GM18507 (cell line): ENCODE data around the gene FSIP1.

Experiments used
- DNase-seq: peaks from one replicate; pipeline ENCODE4 v3.0.0; 2011; ENCODE audit warnings: low read depth; ENCODE audit not compliant: insufficient read length; ENCODE audit errors: extremely low spot score
- FAIRE-seq: peaks from 2 replicates; lab custom pipeline; 2011; peaks lifted over from hg19 to GRCh38; lab: Jason Lieb, UNC

Gene FSIP1

DNA sequence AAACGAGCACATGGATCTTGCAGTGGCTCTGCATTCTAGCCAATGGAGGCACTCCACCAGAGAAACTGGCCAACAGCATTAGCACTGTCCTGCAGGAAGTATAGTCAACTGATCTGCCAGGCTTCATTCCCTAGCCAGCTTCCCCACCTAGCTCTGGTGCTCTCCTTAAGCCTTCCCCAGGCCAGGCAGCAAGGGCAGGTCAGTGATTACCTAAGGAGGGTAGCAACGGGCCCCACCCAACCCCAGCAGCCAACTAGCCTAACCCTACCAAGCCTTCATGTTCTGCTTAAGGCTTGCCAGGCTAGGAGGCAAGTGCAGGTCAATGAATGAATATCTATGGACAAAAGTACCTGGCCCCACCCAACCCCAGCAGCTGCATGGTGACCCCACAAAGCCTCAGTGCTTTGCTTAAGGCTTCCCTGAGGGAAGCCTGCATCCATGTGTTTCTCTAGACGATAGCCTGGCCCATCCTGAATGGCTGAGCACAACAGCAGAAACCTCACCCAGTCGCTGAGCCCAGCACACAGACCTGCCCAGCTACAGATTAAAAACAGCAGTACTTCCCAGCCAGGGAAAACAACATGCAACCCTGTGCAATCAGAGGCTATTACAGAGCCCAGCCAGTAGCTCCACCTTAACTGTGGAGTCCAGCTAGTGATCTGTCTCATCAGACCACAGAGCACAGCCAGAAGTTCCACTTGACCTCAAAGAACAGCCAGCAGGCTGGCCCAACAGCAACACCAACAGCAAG lies 173.3 kb downstream of the FSIP1 start:
- no peak for DNase-seq
- no peak for FAIRE-seq

- FAIRE-seq (no peak), DNase-seq (no peak)
Measured at GRCh38 chr15:39608185-39609139, 174.2 kb downstream of the FSIP1 start.

DNA sequence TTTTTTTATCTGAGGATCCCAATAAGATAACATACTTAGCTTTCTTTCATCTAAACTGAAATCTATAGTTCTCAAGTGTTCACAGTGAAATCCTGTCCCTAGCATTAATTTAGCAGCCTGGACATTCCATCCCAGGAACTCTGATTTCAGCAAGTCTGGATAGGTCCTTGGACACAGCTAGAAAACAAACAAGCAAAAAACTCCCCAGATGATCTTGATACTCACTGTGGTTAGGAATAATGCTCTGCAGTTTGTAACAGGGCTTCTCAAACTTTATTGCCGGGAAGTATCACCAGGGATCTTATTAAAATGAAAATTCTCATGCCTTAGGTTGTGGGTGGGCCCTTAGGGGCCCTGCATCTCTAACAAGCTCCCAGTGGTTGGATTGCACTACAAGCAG lies 177.5 kb downstream of the FSIP1 start:
- FAIRE-seq: no peak

DNA sequence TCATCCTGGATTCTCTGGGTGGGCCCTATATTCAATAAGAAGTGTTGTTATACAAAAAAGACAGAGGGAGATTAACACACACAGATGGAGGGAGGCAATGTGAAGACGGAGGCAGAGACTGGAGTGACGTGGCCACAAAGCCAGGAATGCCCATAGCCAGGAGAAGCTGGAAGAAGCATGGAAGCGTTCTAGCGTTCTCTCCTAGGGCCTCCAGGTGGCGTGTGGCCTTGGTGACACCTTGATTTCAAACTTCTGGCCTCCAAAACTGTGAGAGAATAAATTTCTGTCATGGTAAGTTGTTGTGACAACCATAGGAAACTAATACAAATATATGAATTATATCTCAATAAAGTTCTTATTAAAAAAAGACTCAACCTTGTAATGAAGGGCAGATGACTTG lies 180.5 kb downstream of the FSIP1 start:
- DNase-seq: no peak
- FAIRE-seq: no peak

More for the DNA sequence above, 177.5 kb downstream of the FSIP1 start:
- no peak for DNase-seq

DNA sequence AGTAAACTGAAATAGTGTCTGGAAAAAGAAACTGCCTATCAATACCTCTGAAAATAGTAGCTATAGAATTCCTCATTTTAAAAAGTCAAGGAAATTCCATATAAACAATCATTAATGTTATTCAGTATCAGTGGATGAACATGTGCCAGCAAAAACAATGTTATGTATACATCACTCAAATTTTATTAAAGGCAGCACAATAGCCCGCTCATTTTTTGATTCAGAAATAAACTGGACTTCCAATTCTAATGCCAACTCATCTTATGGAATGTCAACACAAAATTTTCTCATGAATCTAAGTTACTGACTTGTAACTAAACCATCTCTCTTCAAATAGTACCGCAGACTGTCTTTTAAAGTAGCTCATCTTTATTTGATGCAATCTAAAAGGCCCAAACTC lies 182.8 kb downstream of the FSIP1 start:
- FAIRE-seq: no peak

GRCh38 chr15:39598958-39599845 lies 183.4 kb downstream of the FSIP1 start:
- FAIRE-seq (no peak), DNase-seq (no peak)

More for the DNA sequence above, 182.8 kb downstream of the FSIP1 start:
- DNase-seq: no peak

DNA sequence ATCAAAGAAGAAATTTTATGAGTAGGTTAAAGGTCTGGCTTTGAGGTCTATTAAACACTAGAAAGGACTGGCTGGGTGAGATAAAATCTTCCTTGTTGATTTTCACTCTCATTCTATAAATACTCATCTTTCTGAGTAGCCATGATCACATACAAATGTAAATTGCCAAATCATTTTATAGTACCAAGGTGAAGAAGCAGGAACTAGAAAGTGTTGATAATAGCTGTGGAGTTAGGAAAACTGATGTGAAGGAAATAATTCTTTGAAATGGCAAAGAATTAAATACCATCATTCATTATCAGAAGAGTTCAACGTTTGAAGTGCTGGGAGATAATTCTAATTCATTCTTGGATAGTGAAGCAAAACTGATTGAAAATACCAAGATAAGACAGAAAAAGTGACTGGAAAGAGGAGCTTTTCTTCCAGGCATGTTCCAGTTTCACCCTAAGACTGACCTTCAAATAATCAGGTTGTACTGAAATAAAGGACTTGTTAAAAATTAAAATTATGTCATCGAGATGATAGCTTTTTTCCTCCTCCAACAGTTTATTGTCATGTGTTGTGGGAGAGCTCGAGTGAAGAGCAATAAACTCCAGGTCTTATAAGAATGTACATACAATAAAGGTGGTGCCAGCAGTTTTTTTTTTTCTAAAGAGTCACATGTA lies 184.3 kb downstream of the FSIP1 start:
- no peak for DNase-seq
- FAIRE-seq: no peak

- FAIRE-seq (no peak), DNase-seq (no peak)
Measured at GRCh38 chr15:39597751-39598185, 184.9 kb downstream of the FSIP1 start.

DNA sequence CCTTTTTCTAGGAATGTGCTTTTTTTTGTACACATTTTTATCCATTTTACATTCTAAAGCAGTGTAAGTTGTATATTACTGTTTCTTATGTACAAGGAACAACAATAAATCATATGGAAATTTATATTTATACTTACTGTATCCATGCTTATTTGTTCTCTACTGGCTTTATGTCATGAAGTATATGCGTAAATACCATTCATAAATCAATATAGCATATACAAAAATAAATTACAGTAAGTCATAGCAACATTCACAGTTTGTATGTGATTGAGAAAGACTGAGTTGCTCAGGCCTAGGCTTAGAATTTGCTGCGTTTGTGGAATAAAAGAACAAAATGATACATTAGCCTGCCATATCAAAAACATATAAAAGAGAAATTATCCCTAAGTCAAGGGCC lies 185.3 kb downstream of the FSIP1 start:
- DNase-seq (no peak), FAIRE-seq (no peak)

- DNase-seq (no peak), FAIRE-seq (no peak)
Measured at GRCh38 chr15:39596358-39597051, 186.1 kb downstream of the FSIP1 start.

- DNase-seq: no peak
- no peak for FAIRE-seq
Measured at GRCh38 chr15:39595338-39596221, 187.1 kb downstream of the FSIP1 start.

DNA sequence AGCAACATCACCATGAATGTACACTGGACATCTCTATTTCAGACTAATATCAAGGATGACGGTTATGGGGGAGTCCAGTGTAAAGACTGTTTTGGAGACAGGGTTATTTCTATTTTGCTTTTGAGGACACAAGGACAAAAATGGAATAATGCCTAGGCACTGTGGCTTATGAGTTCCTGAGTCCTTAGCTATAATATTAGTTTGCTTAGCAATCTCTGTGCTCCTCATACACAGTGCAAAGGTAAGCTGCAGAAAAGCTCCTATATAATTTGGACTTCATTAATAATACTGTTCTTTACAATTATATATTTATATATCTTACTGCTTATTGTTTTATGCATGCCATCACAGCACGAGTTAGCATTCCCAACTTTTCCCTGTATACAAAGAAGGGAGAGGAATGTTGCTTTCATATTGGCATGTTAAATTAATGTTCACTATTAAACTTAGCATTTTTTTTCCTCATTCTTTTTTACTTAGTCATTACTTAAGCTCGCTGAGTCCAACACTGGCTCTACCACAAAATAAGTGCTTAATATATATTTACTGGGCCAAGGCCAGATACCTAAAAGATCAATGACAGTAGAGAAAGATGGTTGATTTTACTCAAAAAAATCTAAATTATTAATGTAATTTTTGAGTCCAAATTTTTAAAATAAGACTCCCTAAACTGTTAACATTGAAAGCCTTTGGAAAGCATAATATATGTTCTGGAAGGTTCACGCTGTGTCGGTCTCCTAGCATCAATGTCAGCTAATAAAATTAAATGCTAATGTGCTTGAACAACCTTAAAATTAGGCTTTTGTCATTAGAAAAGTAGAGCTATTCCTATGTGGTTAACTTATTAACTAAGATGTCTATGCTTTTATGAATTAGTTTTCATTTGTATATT lies 187.9 kb downstream of the FSIP1 start:
- DNase-seq: no peak
- FAIRE-seq: no peak

GRCh38 chr15:39593656-39594445 lies 188.8 kb downstream of the FSIP1 start:
- DNase-seq: no peak
- FAIRE-seq: no peak

DNA sequence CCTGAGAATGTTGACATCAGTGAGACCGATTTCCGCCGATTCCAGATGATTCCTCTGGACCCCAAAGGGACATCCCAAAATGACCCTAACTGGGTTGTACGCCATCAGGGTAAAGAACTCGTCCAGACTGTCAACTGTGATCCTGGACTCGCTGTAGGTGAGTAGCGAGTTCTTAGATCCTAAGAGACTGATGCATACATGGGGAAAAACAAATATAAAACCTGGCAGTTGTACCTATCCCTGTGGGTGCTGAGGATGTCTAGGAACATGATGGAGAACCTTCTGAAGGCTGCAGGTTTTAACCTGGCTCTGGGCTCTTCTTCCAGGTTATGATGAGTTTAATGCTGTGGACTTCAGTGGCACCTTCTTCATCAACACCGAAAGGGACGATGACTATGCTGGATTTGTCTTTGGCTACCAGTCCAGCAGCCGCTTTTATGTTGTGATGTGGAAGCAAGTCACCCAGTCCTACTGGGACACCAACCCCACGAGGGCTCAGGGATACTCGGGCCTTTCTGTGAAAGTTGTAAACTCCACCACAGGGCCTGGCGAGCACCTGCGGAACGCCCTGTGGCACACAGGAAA lies 189.5 kb downstream of the FSIP1 start:
- DNase-seq: no peak
- no peak for FAIRE-seq

GRCh38 chr15:39592500-39592899 lies 190.1 kb downstream of the FSIP1 start:
- FAIRE-seq (no peak), DNase-seq (no peak)

DNA sequence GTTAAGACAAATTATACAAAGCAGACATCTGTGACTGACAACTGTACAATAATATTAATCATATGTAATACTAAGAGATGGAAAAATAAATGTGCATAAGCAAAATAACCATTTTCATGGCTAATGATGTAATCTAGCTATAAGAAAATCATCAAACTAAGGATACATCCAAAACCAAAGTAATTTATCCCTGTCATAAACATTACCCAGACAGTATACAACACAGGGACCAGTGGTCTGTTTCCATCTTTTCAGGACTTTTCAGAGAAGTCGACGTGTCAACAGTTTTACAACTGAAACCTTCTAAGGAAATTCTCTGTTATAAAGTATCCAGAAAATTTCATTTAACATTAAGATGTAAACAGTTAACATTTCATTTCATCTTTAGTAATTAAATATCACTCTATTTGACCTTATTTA lies 190.7 kb downstream of the FSIP1 start:
- FAIRE-seq (no peak), DNase-seq (no peak)
